Mucosa of gallbladder (tissue), 1 donor: ENCODE measurements around the gene KLF13. TPM values are rescaled to one million over a fixed set of nuclear protein-coding genes. Genes with fewer than 3 reads are reported as not detected.
"Not testable (repeated sequence)": the region's sequence is repeated elsewhere in the genome, so short reads cannot be mapped to it uniquely, and the experiment has no call there.

Source experiments
- DNase-seq: peaks from one replicate; pipeline ENCODE4 v3.0.0-alpha.2; 2020; ENCODE audit warnings: low spot score
- total RNA-seq: library from RNA; stranded (reverse); gene quantifications from one replicate; pipeline ENCODE4 v1.2.1, GENCODE V29; 2021
- donor health status: DM: no; HTN: no; CAD: no.

KLF13 gene
- total RNA-seq, 1 donor from 2014 or later, result 86.0 TPM

- no peak for DNase-seq
These were observed 19.2 kb downstream of the KLF13 start for GRCh38 chr15:31345606-31346366.

- no peak for DNase-seq
These were observed 19.9 kb downstream of the KLF13 start for GRCh38 chr15:31346367-31347066.

GRCh38 chr15:31347067-31347975 is 20.7 kb downstream of the KLF13 start:
- no peak for DNase-seq

- DNase-seq, result no peak
These were observed 21.6 kb downstream of the KLF13 start for GRCh38 chr15:31347981-31348803.

- no peak for DNase-seq
These were observed 22.9 kb downstream of the KLF13 start for GRCh38 chr15:31349233-31350141.

GRCh38 chr15:31350771-31351170 is 24.1 kb downstream of the KLF13 start:
- DNase-seq, result no peak

GRCh38 chr15:31352339-31352751 is 25.7 kb downstream of the KLF13 start:
- DNase-seq, result no peak

GRCh38 chr15:31352911-31353811 is 26.5 kb downstream of the KLF13 start:
- no peak for DNase-seq

- DNase-seq, result no peak
These were observed 27.3 kb downstream of the KLF13 start for GRCh38 chr15:31353931-31354330.

- DNase-seq, result not testable (repeated sequence)
These were observed 29.5 kb downstream of the KLF13 start for GRCh38 chr15:31356097-31356496.

- no peak for DNase-seq
These were observed 30.5 kb downstream of the KLF13 start for GRCh38 chr15:31357148-31357547.

- DNase-seq, result no peak
These were observed 31.5 kb downstream of the KLF13 start for GRCh38 chr15:31358163-31358562.

GRCh38 chr15:31358957-31359701 is 32.5 kb downstream of the KLF13 start:
- no peak for DNase-seq

- no peak for DNase-seq
These were observed 33.1 kb downstream of the KLF13 start for GRCh38 chr15:31359702-31360111.

GRCh38 chr15:31360158-31360561 is 33.5 kb downstream of the KLF13 start:
- no peak for DNase-seq

GRCh38 chr15:31360843-31361763 is 34.5 kb downstream of the KLF13 start:
- peak; percentile 48 for DNase-seq
